Suprapubic skin (tissue), 4 donors: ENCODE results near the gene CD209.

Experiments used
- CTCF ChIP-seq, 2 donors: fragments of 200-600 bp in 1 of 2; fragments of 450-650 bp in 1 of 2; sonication (generic) in 1 of 2; IDR thresholded peaks; one replicate each; pipeline ENCODE4 v1.5.1; 2016 to 2019; ENCODE audit warnings: antibody characterized with exemption in 2 of 2, mild to moderate bottlenecking in 1 of 2, moderate library complexity in 1 of 2
- POLR2A ChIP-seq, 2 donors: fragments of 450-650 bp; IDR thresholded peaks; one replicate each; pipeline ENCODE4 v1.6.1; 2017; ENCODE audit warnings: antibody characterized with exemption in 2 of 2, mild to moderate bottlenecking in 2 of 2, moderate library complexity in 2 of 2
- POLR2AphosphoS5 ChIP-seq, 3 donors: sonication (generic); formaldehyde crosslinking; IDR thresholded peaks; one replicate each; pipeline ENCODE4 v1.6.1; 2017; ENCODE audit warnings: antibody characterized with exemption in 3 of 3

GRCh38 chr19:7792281-7792680 is 44.9 kb upstream of the CD209 start:
- TF ChIP-seq POLR2AphosphoS5 (IDR thresholded peaks at IDR 0.05) (no peak), CTCF (IDR thresholded peaks at IDR 0.05) (no peak), POLR2A (IDR thresholded peaks at IDR 0.05) (no peak)
